BLaER1 (cell line): ENCODE data around the gene ST8SIA6.

Experiments used
- H3K27ac ChIP-seq: shearing (Covaris generic); formaldehyde crosslinking; 2 replicates; pipeline ENCODE4 v1.8.1; 2022
- H3K27me3 ChIP-seq: shearing (Covaris generic); formaldehyde crosslinking; 2 replicates; pipeline ENCODE4 v1.8.1; 2022
- H3K36me3 ChIP-seq: shearing (Covaris generic); formaldehyde crosslinking; 2 replicates; pipeline ENCODE4 v1.8.1; 2022
- H3K4me1 ChIP-seq: shearing (Covaris generic); formaldehyde crosslinking; 2 replicates; pipeline ENCODE4 v1.8.1; 2022
- H3K4me2 ChIP-seq: shearing (Covaris generic); formaldehyde crosslinking; 2 replicates; pipeline ENCODE4 v1.8.1; 2022
- H3K4me3 ChIP-seq: shearing (Covaris generic); formaldehyde crosslinking; 2 replicates; pipeline ENCODE4 v1.8.1; 2022
- H3K9ac ChIP-seq: shearing (Covaris generic); formaldehyde crosslinking; 2 replicates; pipeline ENCODE4 v1.8.1; 2022
- H3K9me3 ChIP-seq: shearing (Covaris generic); formaldehyde crosslinking; 2 replicates; pipeline ENCODE4 v1.8.1; 2022
- H4K20me1 ChIP-seq: shearing (Covaris generic); formaldehyde crosslinking; 2 replicates; pipeline ENCODE4 v1.8.1; 2022
- Cebpa-rat ChIP-seq: shearing (Covaris generic); IDR thresholded peaks from 2 replicates; pipeline ENCODE4 v1.8.1; 2022

Gene ST8SIA6

GRCh38 chr10:17352583-17352982 is 101.8 kb downstream of the ST8SIA6 start:
- Histone ChIP-seq H3K4me2 (no peak overlapping the region), H3K9ac (no peak overlapping the region), H3K27ac (no peak overlapping the region), H3K27me3 (no peaks in the 10 kb centered on the region), H3K4me3 (no peak overlapping the region), H3K4me1 (no peaks in the 10 kb centered on the region), H3K36me3 (no peaks in the 10 kb centered on the region), H3K9me3 (no peaks in the 10 kb centered on the region), H4K20me1 (no peaks in the 10 kb centered on the region)
- TF ChIP-seq Cebpa-rat: no peak

GRCh38 chr10:17351506-17351905 is 102.9 kb downstream of the ST8SIA6 start:
- no peaks in the 10 kb centered on the region for H3K36me3 ChIP-seq
- H3K4me3 ChIP-seq: no peak overlapping the region
- H3K27ac ChIP-seq: no peak overlapping the region
- no peaks in the 10 kb centered on the region for H3K9me3 ChIP-seq
- no peaks in the 10 kb centered on the region for H4K20me1 ChIP-seq
- no peak overlapping the region for H3K9ac ChIP-seq
- no peaks in the 10 kb centered on the region for H3K27me3 ChIP-seq
- TF ChIP-seq Cebpa-rat: no peak
- H3K4me1 ChIP-seq: no peaks in the 10 kb centered on the region
- no peak overlapping the region for H3K4me2 ChIP-seq

- no peak overlapping the region for H3K27ac ChIP-seq
- TF ChIP-seq Cebpa-rat: no peak
- H4K20me1 ChIP-seq: no peaks in the 10 kb centered on the region
- H3K9ac ChIP-seq: no peak overlapping the region
- no peak overlapping the region for H3K4me2 ChIP-seq
- H3K36me3 ChIP-seq: no peaks in the 10 kb centered on the region
- no peaks in the 10 kb centered on the region for H3K4me1 ChIP-seq
- H3K9me3 ChIP-seq: no peaks in the 10 kb centered on the region
- H3K4me3 ChIP-seq: no peak overlapping the region
- H3K27me3 ChIP-seq: no peaks in the 10 kb centered on the region
These were observed 104.7 kb downstream of the ST8SIA6 start for GRCh38 chr10:17349717-17350116.

DNA sequence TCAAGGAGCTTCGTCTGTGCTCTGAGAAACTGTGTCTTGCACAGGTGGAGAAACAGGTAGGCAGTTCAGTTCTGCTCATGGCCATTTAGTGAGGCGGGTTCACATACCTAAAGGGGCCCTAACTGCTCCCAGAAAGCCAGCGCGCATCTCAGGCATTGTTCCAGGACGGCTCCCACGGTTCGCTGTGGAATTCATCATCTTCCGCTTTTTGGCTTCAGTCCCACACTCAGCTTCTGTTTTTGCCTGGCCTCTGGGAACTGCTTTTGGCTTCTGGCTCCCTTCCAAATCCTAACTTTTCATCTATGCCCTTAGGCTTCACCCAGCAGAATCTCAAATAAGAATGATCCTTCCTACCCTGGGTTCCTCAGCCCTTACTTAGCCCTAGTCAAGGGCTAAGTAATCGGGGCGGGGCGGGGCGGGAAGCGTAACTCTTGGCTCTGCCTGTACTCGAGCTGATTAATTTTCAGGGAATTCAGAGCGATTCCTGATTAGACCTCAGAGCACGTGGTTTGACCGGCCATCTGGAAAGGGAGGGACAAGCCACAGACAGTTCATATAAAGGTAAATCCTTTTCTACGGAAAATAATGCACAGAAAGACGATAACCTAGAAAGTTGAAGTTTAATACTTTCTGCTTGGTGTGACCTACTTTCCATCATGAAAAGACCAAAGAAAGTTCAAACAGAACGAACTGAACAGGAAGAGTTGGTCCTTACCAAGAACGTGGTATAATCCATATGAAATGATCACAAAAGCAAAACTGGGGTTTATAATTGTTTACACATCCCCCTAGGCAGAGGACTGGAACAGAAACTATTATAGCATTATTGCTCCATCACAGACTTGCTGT is 105.7 kb downstream of the ST8SIA6 start:
- no peaks in the 10 kb centered on the region for H3K27me3 ChIP-seq
- H3K9me3 ChIP-seq: no peaks in the 10 kb centered on the region
- H3K27ac ChIP-seq: no peak overlapping the region
- no peaks in the 10 kb centered on the region for H3K36me3 ChIP-seq
- no peak overlapping the region for H3K4me3 ChIP-seq
- no peaks in the 10 kb centered on the region for H3K4me1 ChIP-seq
- no peak overlapping the region for H3K9ac ChIP-seq
- TF ChIP-seq Cebpa-rat: no peak
- H4K20me1 ChIP-seq: no peaks in the 10 kb centered on the region
- no peak overlapping the region for H3K4me2 ChIP-seq

GRCh38 chr10:17348011-17348500 is 106.3 kb downstream of the ST8SIA6 start:
- Histone ChIP-seq H4K20me1 (no peaks in the 10 kb centered on the region), H3K4me2 (no peak overlapping the region), H3K9me3 (no peaks in the 10 kb centered on the region), H3K27ac (no peak overlapping the region), H3K36me3 (no peaks in the 10 kb centered on the region), H3K4me3 (no peak overlapping the region), H3K9ac (no peak overlapping the region), H3K4me1 (no peaks in the 10 kb centered on the region), H3K27me3 (no peaks in the 10 kb centered on the region)
- TF ChIP-seq Cebpa-rat: no peak

DNA sequence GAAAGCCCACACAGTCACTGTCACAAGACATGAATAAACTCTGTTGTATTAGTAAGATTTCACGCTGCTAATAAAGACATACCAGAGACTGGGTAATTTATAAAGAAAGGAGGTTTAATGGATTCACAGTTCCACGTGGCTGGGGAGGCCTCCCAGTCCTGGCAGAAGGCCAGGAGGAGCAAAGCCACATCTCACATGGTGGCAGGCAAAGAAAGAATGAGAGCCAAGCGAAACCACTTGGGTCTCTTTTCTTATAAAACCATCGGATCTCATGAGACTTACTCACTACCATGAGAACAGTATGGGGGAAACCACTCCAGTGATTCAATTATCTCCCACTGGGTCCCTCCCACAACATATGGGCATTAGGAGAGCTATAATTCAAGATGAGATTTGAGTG is 110.2 kb downstream of the ST8SIA6 start:
- Histone ChIP-seq H3K4me1 (no peaks in the 10 kb centered on the region), H3K36me3 (no peaks in the 10 kb centered on the region), H3K27ac (no peak overlapping the region), H3K9me3 (peaks cover 25% of the 10 kb centered on the region), H3K4me2 (no peak overlapping the region), H3K9ac (no peak overlapping the region), H3K4me3 (no peak overlapping the region), H4K20me1 (no peaks in the 10 kb centered on the region), H3K27me3 (no peaks in the 10 kb centered on the region)
- TF ChIP-seq Cebpa-rat: no peak

- no peak for TF ChIP-seq Cebpa-rat
- Histone ChIP-seq H3K27me3 (no peaks in the 10 kb centered on the region), H3K9ac (no peak overlapping the region), H4K20me1 (no peaks in the 10 kb centered on the region), H3K4me1 (no peaks in the 10 kb centered on the region), H3K4me2 (no peak overlapping the region), H3K9me3 (peaks cover 32% of the 10 kb centered on the region), H3K36me3 (no peaks in the 10 kb centered on the region), H3K27ac (no peak overlapping the region), H3K4me3 (no peak overlapping the region)
These were observed 111.3 kb downstream of the ST8SIA6 start for GRCh38 chr10:17343118-17343517.

GRCh38 chr10:17340144-17340829 is 114.1 kb downstream of the ST8SIA6 start:
- Histone ChIP-seq H3K9me3 (peaks cover 39% of the 10 kb centered on the region), H3K4me3 (no peak overlapping the region), H3K27ac (no peak overlapping the region), H3K4me2 (no peak overlapping the region), H3K4me1 (no peaks in the 10 kb centered on the region), H3K9ac (no peak overlapping the region), H3K27me3 (no peaks in the 10 kb centered on the region), H4K20me1 (no peaks in the 10 kb centered on the region), H3K36me3 (no peaks in the 10 kb centered on the region)
- no peak for TF ChIP-seq Cebpa-rat

GRCh38 chr10:17335065-17335464 is 119.3 kb downstream of the ST8SIA6 start:
- H3K4me3 ChIP-seq: no peak overlapping the region
- no peaks in the 10 kb centered on the region for H4K20me1 ChIP-seq
- H3K9ac ChIP-seq: no peak overlapping the region
- no peaks in the 10 kb centered on the region for H3K27me3 ChIP-seq
- TF ChIP-seq Cebpa-rat: no peak
- no peaks in the 10 kb centered on the region for H3K4me1 ChIP-seq
- H3K9me3 ChIP-seq: peaks cover 23% of the 10 kb centered on the region
- no peaks in the 10 kb centered on the region for H3K36me3 ChIP-seq
- H3K27ac ChIP-seq: no peak overlapping the region
- H3K4me2 ChIP-seq: no peak overlapping the region

DNA sequence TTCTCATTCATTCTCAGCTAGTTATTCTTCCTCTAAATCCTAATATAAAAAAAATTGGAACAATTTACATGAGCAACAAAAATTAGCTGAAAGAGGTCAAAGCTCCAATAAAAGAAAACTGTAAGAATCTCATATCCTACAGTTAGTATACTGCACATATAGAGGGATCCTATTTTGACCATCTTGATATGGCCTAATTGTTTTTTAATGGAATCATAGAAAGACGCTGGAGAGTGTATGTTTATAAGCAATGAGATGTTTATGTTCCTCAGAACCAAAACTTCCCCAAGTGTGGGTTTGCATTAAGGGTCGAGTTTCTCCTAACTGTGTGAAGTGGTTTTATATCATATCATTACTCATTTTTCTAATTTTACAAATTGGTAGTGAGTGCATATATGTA is 123.9 kb downstream of the ST8SIA6 start:
- Histone ChIP-seq H3K9ac (no peak overlapping the region), H3K4me1 (peaks cover 6% of the 10 kb centered on the region; the same call in 1 of the 2 replicates), H3K4me3 (no peak overlapping the region), H3K27ac (no peak overlapping the region), H4K20me1 (no peaks in the 10 kb centered on the region), H3K27me3 (no peaks in the 10 kb centered on the region), H3K4me2 (no peak overlapping the region), H3K36me3 (no peaks in the 10 kb centered on the region), H3K9me3 (no peaks in the 10 kb centered on the region)
- no peak for TF ChIP-seq Cebpa-rat
